Sigmoid colon (tissue), 7 donors: Measurements from ENCODE around the gene MRAP2. TPM values are rescaled to one million over a fixed set of nuclear protein-coding genes. Genes with fewer than 3 reads are reported as not detected.

Experiments
- DNase-seq: peaks from one replicate; pipeline ENCODE4 v3.0.0-alpha.2; 2019
- H3K27ac ChIP-seq, 4 donors: fragments of 200-600 bp; sonication (generic); one replicate each; pipeline ENCODE4 v1.5.1; 2016 to 2019; ENCODE audit warnings: mild to moderate bottlenecking in 1 of 4
- H3K27me3 ChIP-seq, 3 donors: fragments of 200-600 bp; sonication (generic); one replicate each; pipeline ENCODE4 v1.5.1; 2019; ENCODE audit warnings: mild to moderate bottlenecking in 1 of 3
- H3K36me3 ChIP-seq, 4 donors: fragments of 200-600 bp; sonication (generic); one replicate each; pipeline ENCODE4 v1.5.1; 2016 to 2019
- H3K4me1 ChIP-seq, 4 donors: fragments of 200-600 bp; sonication (generic); one replicate each; pipeline ENCODE4 v1.5.1; 2017 to 2019
- H3K4me3 ChIP-seq, 4 donors: fragments of 200-600 bp; sonication (generic); one replicate each; pipeline ENCODE4 v1.5.1; 2017 to 2019; ENCODE audit warnings: mild to moderate bottlenecking in 2 of 4, moderate library complexity in 1 of 4
- H3K9me3 ChIP-seq, 4 donors: fragments of 200-600 bp in 3 of 4; sonication (generic) in 3 of 4; one replicate each; pipeline versions ENCODE4 v1.5.1 to v1.6.1; 2013 to 2019
- EP300 ChIP-seq, 4 donors: sonication (generic); formaldehyde crosslinking; IDR thresholded peaks; one replicate each; pipeline ENCODE4 v1.6.1; 2017; ENCODE audit warnings: antibody characterized with exemption in 4 of 4
- POLR2A ChIP-seq, 2 donors: fragments of 450-650 bp; IDR thresholded peaks; one replicate each; pipeline ENCODE4 v1.6.1; 2016; ENCODE audit warnings: antibody characterized with exemption in 2 of 2, mild to moderate bottlenecking in 2 of 2, moderate library complexity in 2 of 2
- POLR2AphosphoS5 ChIP-seq, 4 donors: sonication (generic); formaldehyde crosslinking; IDR thresholded peaks; one replicate each; pipeline ENCODE4 v1.6.1; 2017; ENCODE audit warnings: antibody characterized with exemption in 4 of 4
- WGBS, 2 donors: extraction: QIAGEN DNeasy Blood & Tissue Kit; methylation state at CpG; one replicate each; pipeline ENCODE4 v1.1.7; 2013; 5-methylcytosine and 5-hydroxymethylcytosine counted together
- intact Hi-C: fragments of 100-400 bp; cut with DNase I; formaldehyde crosslinking; loops from one replicate; pipeline ENCODE4 v1.15.1; 2023
- polyA plus RNA-seq, 3 donors: library from polyadenylated mRNA; stranded (reverse); fragments of 200-250 nt; gene quantifications; one replicate each; pipeline ENCODE4 v1.2.3, GENCODE V29; 2013
- total RNA-seq, 4 donors: library from RNA; depleted of rRNA; stranded (reverse); fragments of >200 nt; gene quantifications; one replicate each; pipeline ENCODE4 v1.1.0, GENCODE V29; 2016
- TF ChIP-seq, protein P1 (sequence below), 4 experiments: fragments of 450-650 bp in 3 of 4; fragments of 200-600 bp in 1 of 4; IDR thresholded peaks; one replicate each; pipeline ENCODE4 v1.5.1; 2016 to 2019; ENCODE audit warnings: antibody characterized with exemption in 4 of 4, mild to moderate bottlenecking in 3 of 4, moderate library complexity in 2 of 4
- donor health status: healthy with polysubstance abuse.
- donor health status: Bipolar disorder and iron deficiency.
- donor health status: healthy.

Gene MRAP2
- total and polyA plus RNA-seq, 7 donors, result 0.16 to 7.4 (median 1.8) TPM

DNA sequence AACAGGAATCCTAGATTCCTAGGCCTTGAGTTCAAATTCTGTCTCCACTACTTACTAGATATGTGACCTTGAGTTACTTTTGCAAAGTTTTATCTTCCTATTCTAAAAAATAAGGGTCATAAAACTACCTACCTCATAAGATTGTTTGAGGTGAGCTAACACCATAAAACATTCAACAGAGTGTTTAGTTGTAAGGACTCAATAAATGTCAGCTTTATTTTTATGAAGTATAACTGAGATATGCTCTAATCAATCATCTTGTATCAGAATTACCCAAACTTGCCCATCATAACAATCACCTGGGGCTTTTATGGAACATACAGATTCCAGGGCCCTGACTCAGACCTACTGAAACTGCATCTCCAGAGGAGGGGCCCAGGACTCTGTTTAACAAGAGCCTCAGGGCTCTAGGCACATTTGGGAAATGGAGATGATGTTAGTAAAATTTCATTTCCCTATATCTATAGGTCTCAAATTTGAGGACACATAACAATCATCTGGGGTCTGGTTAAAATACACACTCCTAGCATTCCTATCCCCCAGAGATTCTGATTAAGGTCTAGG, 35.5 kb upstream of the MRAP2 start:
- H3K36me3 ChIP-seq, result no peaks in the 10 kb centered on the region
- H3K4me3 ChIP-seq, result no peak overlapping the region
- no peak overlapping the region for H3K27ac ChIP-seq
- no peak for DNase-seq
- intact Hi-C loops, result no loop called here
- H3K4me1 ChIP-seq, result no peaks in the 10 kb centered on the region
- TF ChIP-seq, protein P1, sequence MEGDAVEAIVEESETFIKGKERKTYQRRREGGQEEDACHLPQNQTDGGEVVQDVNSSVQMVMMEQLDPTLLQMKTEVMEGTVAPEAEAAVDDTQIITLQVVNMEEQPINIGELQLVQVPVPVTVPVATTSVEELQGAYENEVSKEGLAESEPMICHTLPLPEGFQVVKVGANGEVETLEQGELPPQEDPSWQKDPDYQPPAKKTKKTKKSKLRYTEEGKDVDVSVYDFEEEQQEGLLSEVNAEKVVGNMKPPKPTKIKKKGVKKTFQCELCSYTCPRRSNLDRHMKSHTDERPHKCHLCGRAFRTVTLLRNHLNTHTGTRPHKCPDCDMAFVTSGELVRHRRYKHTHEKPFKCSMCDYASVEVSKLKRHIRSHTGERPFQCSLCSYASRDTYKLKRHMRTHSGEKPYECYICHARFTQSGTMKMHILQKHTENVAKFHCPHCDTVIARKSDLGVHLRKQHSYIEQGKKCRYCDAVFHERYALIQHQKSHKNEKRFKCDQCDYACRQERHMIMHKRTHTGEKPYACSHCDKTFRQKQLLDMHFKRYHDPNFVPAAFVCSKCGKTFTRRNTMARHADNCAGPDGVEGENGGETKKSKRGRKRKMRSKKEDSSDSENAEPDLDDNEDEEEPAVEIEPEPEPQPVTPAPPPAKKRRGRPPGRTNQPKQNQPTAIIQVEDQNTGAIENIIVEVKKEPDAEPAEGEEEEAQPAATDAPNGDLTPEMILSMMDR (IDR thresholded peaks at IDR 0.05), result no peak
- no peak for TF ChIP-seq EP300 (IDR thresholded peaks at IDR 0.05)
- TF ChIP-seq POLR2AphosphoS5 (IDR thresholded peaks at IDR 0.05), result no peak
- TF ChIP-seq POLR2A (IDR thresholded peaks at IDR 0.05), result no peak
- H3K9me3 ChIP-seq, result no peaks in the 10 kb centered on the region
- no peaks in the 10 kb centered on the region for H3K27me3 ChIP-seq

DNA sequence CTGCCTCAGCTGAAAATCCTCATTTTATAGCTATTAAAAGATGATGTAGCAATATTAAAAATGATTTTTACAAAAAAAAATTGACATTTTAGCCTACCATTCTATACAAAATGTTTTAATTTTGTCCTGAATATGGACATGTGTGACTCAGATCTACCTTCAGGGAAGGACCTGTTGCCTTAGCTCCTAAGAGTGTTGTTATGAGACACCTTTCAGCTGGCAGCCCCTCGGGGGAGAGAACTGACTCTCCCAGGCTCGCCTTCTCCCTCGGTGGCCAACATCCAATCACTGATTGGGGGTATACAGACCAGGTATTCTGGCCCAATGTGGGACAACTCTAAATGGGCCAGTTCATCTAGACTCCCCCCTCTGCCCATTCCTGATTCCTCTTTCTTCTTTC, 32.5 kb upstream of the MRAP2 start:
- Histone ChIP-seq H3K27ac (no peak overlapping the region), H3K9me3 (no peaks in the 10 kb centered on the region), H3K4me1 (no peaks in the 10 kb centered on the region), H3K4me3 (no peak overlapping the region), H3K36me3 (no peaks in the 10 kb centered on the region), H3K27me3 (no peaks in the 10 kb centered on the region)
- DNase-seq, result no peak
- 89 to 94% methylated on average over 3 of the region's 3 CpGs for WGBS, 2 donors
- intact Hi-C loops, result no loop called here
- TF ChIP-seq EP300 (IDR thresholded peaks at IDR 0.05) (no peak), POLR2AphosphoS5 (IDR thresholded peaks at IDR 0.05) (no peak), POLR2A (IDR thresholded peaks at IDR 0.05) (no peak)
- TF ChIP-seq, protein P1 (IDR thresholded peaks at IDR 0.05), result no peak

DNA sequence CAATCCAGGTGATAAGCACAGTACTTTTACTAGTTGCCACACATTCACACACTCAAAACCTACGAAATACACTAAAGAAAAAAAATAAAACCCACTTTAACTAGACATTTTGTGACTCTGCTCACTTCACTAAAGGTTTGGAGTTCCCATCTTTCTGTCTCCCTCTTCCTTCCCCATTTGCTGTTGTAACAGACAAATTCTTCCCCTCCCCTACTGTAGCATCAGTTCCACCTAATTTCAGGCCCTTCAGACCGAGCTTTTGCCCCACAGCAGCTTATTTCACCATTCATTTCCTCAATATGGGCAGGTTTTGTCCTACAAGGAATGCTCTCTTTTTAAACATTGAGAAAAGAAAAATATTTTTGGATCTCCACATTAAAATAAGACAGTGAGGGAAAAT, 31.3 kb upstream of the MRAP2 start:
- no peaks in the 10 kb centered on the region for H3K36me3 ChIP-seq
- TF ChIP-seq POLR2AphosphoS5 (IDR thresholded peaks at IDR 0.05) (no peak), POLR2A (IDR thresholded peaks at IDR 0.05) (no peak), EP300 (IDR thresholded peaks at IDR 0.05) (no peak)
- TF ChIP-seq, protein P1 (IDR thresholded peaks at IDR 0.05), result no peak
- H3K9me3 ChIP-seq, result no peaks in the 10 kb centered on the region
- intact Hi-C loops, result no loop called here
- WGBS, 2 donors, result 68 to 74% methylated on average over 2 of the region's 2 CpGs
- H3K27me3 ChIP-seq, result no peaks in the 10 kb centered on the region
- no peak for DNase-seq
- H3K4me1 ChIP-seq, result no peaks in the 10 kb centered on the region
- H3K27ac ChIP-seq, result no peak overlapping the region
- no peak overlapping the region for H3K4me3 ChIP-seq

DNA sequence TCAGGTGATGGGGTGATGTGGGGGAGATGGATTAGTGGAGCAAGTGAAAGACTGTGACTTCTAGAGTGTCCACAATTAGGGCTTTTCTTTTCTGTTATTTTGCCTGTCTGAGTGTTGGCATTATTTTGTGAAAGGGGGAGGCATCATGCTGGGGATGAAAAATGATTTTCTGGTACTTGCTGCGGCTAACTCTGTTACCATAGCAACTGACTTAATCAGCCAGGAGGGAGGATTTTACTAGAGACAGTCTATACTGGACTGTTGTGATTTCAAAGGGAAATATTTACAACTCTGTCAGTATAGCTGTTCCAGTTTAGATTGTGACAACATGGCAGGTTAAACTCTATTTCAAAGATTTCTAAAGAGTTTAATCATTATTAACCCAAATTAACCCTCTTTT, 30.4 kb upstream of the MRAP2 start:
- no peaks in the 10 kb centered on the region for H3K9me3 ChIP-seq
- no peak for DNase-seq
- no peaks in the 10 kb centered on the region for H3K27me3 ChIP-seq
- 51 to 69% methylated on average over 1 of the region's 1 CpG for WGBS, 2 donors
- H3K27ac ChIP-seq, result no peak overlapping the region
- intact Hi-C loops, result no loop called here
- no peak overlapping the region for H3K4me3 ChIP-seq
- no peak for TF ChIP-seq POLR2A (IDR thresholded peaks at IDR 0.05)
- TF ChIP-seq, protein P1 (IDR thresholded peaks at IDR 0.05), result no peak
- TF ChIP-seq POLR2AphosphoS5 (IDR thresholded peaks at IDR 0.05), result no peak
- no peak for TF ChIP-seq EP300 (IDR thresholded peaks at IDR 0.05)
- no peaks in the 10 kb centered on the region for H3K4me1 ChIP-seq
- no peaks in the 10 kb centered on the region for H3K36me3 ChIP-seq

DNA sequence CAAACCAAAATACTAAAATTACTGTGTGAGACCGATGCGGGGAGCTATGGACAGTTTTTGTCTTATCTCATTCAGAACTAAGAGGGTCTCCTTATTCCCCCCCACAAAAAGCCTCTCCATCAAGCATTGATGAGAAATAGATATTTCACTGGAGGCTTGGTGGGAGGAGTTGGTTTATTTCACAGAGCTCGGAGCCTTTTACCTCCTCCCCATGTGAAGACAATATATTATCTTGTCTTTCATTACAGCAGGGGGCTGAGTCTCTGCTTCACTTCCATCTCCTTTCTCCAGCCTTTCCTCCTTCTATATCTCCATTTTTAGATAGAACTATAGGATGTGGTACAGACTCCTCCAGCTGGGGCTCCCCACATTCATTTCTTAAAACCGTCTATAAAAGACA, 29.9 kb upstream of the MRAP2 start:
- intact Hi-C loops, result no loop called here
- Histone ChIP-seq H3K36me3 (no peaks in the 10 kb centered on the region), H3K4me3 (no peak overlapping the region), H3K27ac (no peak overlapping the region), H3K27me3 (no peaks in the 10 kb centered on the region), H3K9me3 (no peaks in the 10 kb centered on the region), H3K4me1 (no peaks in the 10 kb centered on the region)
- TF ChIP-seq POLR2A (IDR thresholded peaks at IDR 0.05) (no peak), EP300 (IDR thresholded peaks at IDR 0.05) (no peak), POLR2AphosphoS5 (IDR thresholded peaks at IDR 0.05) (no peak)
- TF ChIP-seq, protein P1 (IDR thresholded peaks at IDR 0.05), result no peak
- DNase-seq, result no peak
- 79 to 87% methylated on average over 4 of the region's 4 CpGs for WGBS, 2 donors
